Amygdala (tissue), 56 donors: ENCODE data around the gene GRIN2C.

Experiments used
- DNase-seq, 56 donors: peaks; one replicate each; lab custom pipeline; 2025; lab: John Stamatoyannopoulos, UW

Gene GRIN2C

GRCh38 chr17:74852237-74853047 is 7.2 kb downstream of the GRIN2C start:
- no peak for DNase-seq

- no peak for DNase-seq
Measured at GRCh38 chr17:74851612-74852236, 8.0 kb downstream of the GRIN2C start.

- DNase-seq = no peak
Measured at GRCh38 chr17:74850914-74851313, 8.8 kb downstream of the GRIN2C start.

- no peak for DNase-seq
Measured at GRCh38 chr17:74850310-74850709, 9.4 kb downstream of the GRIN2C start.

GRCh38 chr17:74848656-74849399 is 10.9 kb downstream of the GRIN2C start:
- no peak for DNase-seq

- DNase-seq = no peak
Measured at GRCh38 chr17:74846621-74847020, 13.1 kb downstream of the GRIN2C start.

- DNase-seq = no peak
Measured at GRCh38 chr17:74843352-74843627, 16.4 kb downstream of the GRIN2C start.

GRCh38 chr17:74842599-74843351 is 16.9 kb downstream of the GRIN2C start:
- peak in 48 of 56 donors; percentile 20 to 81 (median 64) for DNase-seq

GRCh38 chr17:74842146-74842598 is 17.5 kb downstream of the GRIN2C start:
- peak in 3 of 56 donors; percentile 47 to 65 (median 56) for DNase-seq

GRCh38 chr17:74840989-74841666 is 18.6 kb downstream of the GRIN2C start:
- peak in 49 of 56 donors; percentile 9 to 74 (median 44) for DNase-seq

- DNase-seq = peak in 1 of 56 donors; percentile 7
Measured at GRCh38 chr17:74839990-74840852, 19.5 kb downstream of the GRIN2C start.

- no peak for DNase-seq
Measured at GRCh38 chr17:74838274-74838673, 21.4 kb downstream of the GRIN2C start.

GRCh38 chr17:74836691-74837467 is 22.8 kb downstream of the GRIN2C start:
- DNase-seq = no peak

- no peak for DNase-seq
Measured at GRCh38 chr17:74836191-74836590, 23.5 kb downstream of the GRIN2C start.

GRCh38 chr17:74833501-74834377 is 25.9 kb downstream of the GRIN2C start:
- DNase-seq = peak in 37 of 56 donors; percentile 7 to 72 (median 39)

GRCh38 chr17:74832421-74832820 is 27.3 kb downstream of the GRIN2C start:
- no peak for DNase-seq

GRCh38 chr17:74831444-74832146 is 28.1 kb downstream of the GRIN2C start:
- no peak for DNase-seq
